H9 (cell line): ENCODE measurements around the gene PLCB1. TPM values are rescaled to one million over a fixed set of nuclear protein-coding genes. Genes with fewer than 3 reads are reported as not detected.

Experiments
- DNase-seq: peaks from one replicate; pipeline ENCODE4 v3.0.0-alpha.2; 2017
- H2AFZ ChIP-seq: one replicate; pipeline ENCODE4 v1.6.1; 2013; ENCODE audit warnings: mild to moderate bottlenecking, low read length, control low read depth, moderate library complexity
- H2AK5ac ChIP-seq: 2 replicates; pipeline ENCODE4 v1.6.1; 2013; ENCODE audit warnings: low read length, control low read depth, mixed read lengths; ENCODE audit not compliant: insufficient read length
- H2BK120ac ChIP-seq: one replicate; pipeline ENCODE4 v1.6.1; 2013; ENCODE audit warnings: low read depth, mild to moderate bottlenecking, low read length, control low read depth, inconsistent platforms; ENCODE audit not compliant: poor library complexity, severe bottlenecking
- H2BK12ac ChIP-seq: 2 replicates; pipeline ENCODE4 v1.6.1; 2013; ENCODE audit warnings: low read length, control low read depth, mixed read lengths, low read depth; ENCODE audit not compliant: insufficient read length
- H2BK15ac ChIP-seq: 2 replicates; pipeline ENCODE4 v1.6.1; 2013; ENCODE audit warnings: low read depth, low read length, control low read depth
- H2BK20ac ChIP-seq: one replicate; pipeline ENCODE4 v1.6.1; 2013; ENCODE audit warnings: low read depth, mild to moderate bottlenecking, low read length, control low read depth, inconsistent platforms; ENCODE audit not compliant: poor library complexity, severe bottlenecking
- H2BK5ac ChIP-seq: 2 replicates; pipeline ENCODE4 v1.6.1; 2013; ENCODE audit warnings: low read length, control low read depth, mixed read lengths; ENCODE audit not compliant: insufficient read length
- H3K14ac ChIP-seq: 2 replicates; pipeline ENCODE4 v1.6.1; 2013; ENCODE audit warnings: low read length, control low read depth; ENCODE audit not compliant: insufficient read depth
- H3K18ac ChIP-seq: 2 replicates; pipeline ENCODE4 v1.6.1; 2013; ENCODE audit warnings: low read depth, mild to moderate bottlenecking, mixed read lengths, low read length, control low read depth; ENCODE audit not compliant: insufficient read length
- H3K23ac ChIP-seq: 2 replicates; pipeline ENCODE4 v1.6.1; 2013; ENCODE audit warnings: low read length, control low read depth, mixed read lengths, low read depth; ENCODE audit not compliant: insufficient read length
- H3K23me2 ChIP-seq: 2 replicates; pipeline ENCODE4 v1.6.1; 2013; ENCODE audit warnings: low read depth, mild to moderate bottlenecking, mixed read lengths, low read length, control low read depth; ENCODE audit not compliant: insufficient read length, poor library complexity, severe bottlenecking
- H3K27ac ChIP-seq: 2 replicates; pipeline ENCODE4 v1.5.1; 2013; ENCODE audit warnings: low read length, control low read depth, mixed read lengths, low read depth; ENCODE audit not compliant: insufficient read length
- H3K27me3 ChIP-seq: 2 replicates; pipeline ENCODE4 v1.6.1; 2013; ENCODE audit warnings: low read length, control low read depth, inconsistent platforms; ENCODE audit not compliant: insufficient read depth
- H3K4ac ChIP-seq: 2 replicates; pipeline ENCODE4 v1.6.1; 2013; ENCODE audit warnings: low read depth, mild to moderate bottlenecking, control low read depth, inconsistent platforms, low read length, moderate library complexity
- H3K4me1 ChIP-seq: 2 replicates; pipeline ENCODE4 v1.6.1; 2013; ENCODE audit warnings: low read length, control low read depth, inconsistent platforms; ENCODE audit not compliant: insufficient read depth
- H3K4me2 ChIP-seq: 2 replicates; pipeline ENCODE4 v1.6.1; 2013; ENCODE audit warnings: low read length, control low read depth, mixed read lengths; ENCODE audit not compliant: insufficient read length, insufficient read depth
- H3K56ac ChIP-seq: 2 replicates; pipeline ENCODE4 v1.6.1; 2013; ENCODE audit warnings: low read depth, mild to moderate bottlenecking, mixed read lengths, low read length, control low read depth; ENCODE audit not compliant: insufficient read length
- H3K79me1 ChIP-seq: 2 replicates; pipeline ENCODE4 v1.6.1; 2013; ENCODE audit warnings: low read depth, mild to moderate bottlenecking, moderate library complexity, low read length, control low read depth, inconsistent platforms; ENCODE audit not compliant: insufficient read depth, poor library complexity, severe bottlenecking
- H3K79me2 ChIP-seq: 2 replicates; pipeline ENCODE4 v1.6.1; 2013; ENCODE audit warnings: low read length, control low read depth, inconsistent platforms; ENCODE audit not compliant: insufficient read depth
- H3K9ac ChIP-seq: 2 replicates; pipeline ENCODE4 v1.6.1; 2013; ENCODE audit warnings: low read length, control low read depth, mixed read lengths; ENCODE audit not compliant: insufficient read length; ENCODE audit errors: extremely low read depth
- H3K9me3 ChIP-seq: one replicate; pipeline ENCODE4 v1.6.1; 2013; ENCODE audit warnings: low read depth, low read length, inconsistent platforms; ENCODE audit not compliant: control insufficient read depth
- H3T11ph ChIP-seq: one replicate; pipeline ENCODE4 v1.6.1; 2013; ENCODE audit warnings: mild to moderate bottlenecking, low read length, control low read depth, inconsistent platforms
- H4K20me1 ChIP-seq: one replicate; pipeline ENCODE4 v1.6.1; 2013; ENCODE audit not compliant: control insufficient read depth, insufficient read length, insufficient read depth
- H4K5ac ChIP-seq: 2 replicates; pipeline ENCODE4 v1.6.1; 2013; ENCODE audit warnings: low read depth, mild to moderate bottlenecking, mixed read lengths, low read length, control low read depth; ENCODE audit not compliant: insufficient read length
- H4K8ac ChIP-seq: replicated peaks from 2 replicates; pipeline ENCODE4 v1.6.1; 2013; ENCODE audit warnings: low read length, control low read depth, mixed read lengths, low read depth; ENCODE audit not compliant: insufficient read length
- H4K91ac ChIP-seq: 2 replicates; pipeline ENCODE4 v1.6.1; 2013; ENCODE audit warnings: low read depth, mild to moderate bottlenecking, moderate library complexity, mixed read lengths, low read length, control low read depth; ENCODE audit not compliant: insufficient read length
- H3K27ac Mint-ChIP-seq, 3 experiments: 2 replicates in 2 of 3; 3 replicates in 1 of 3; pipeline ENCODE4 v1.8.0; 2020 to 2021; ENCODE audit warnings: mixed read lengths in 3 of 3, mild to moderate bottlenecking in 1 of 3, moderate library complexity in 1 of 3
- H3K27me3 Mint-ChIP-seq: 2 replicates; pipeline ENCODE4 v1.8.0; 2021; ENCODE audit warnings: low read depth, mild to moderate bottlenecking, moderate library complexity, mixed read lengths
- H3K36me3 Mint-ChIP-seq, 3 experiments: 2 replicates in 2 of 3; 3 replicates in 1 of 3; pipeline ENCODE4 v1.8.0; 2020 to 2021; ENCODE audit warnings: low read depth in 3 of 3, mixed read lengths in 3 of 3; ENCODE audit not compliant: insufficient read depth in 1 of 3
- H3K4me1 Mint-ChIP-seq, 2 experiments: 2 replicates each; pipeline ENCODE4 v1.8.0; 2020; ENCODE audit warnings: mixed read lengths in 2 of 2
- H3K4me3 Mint-ChIP-seq, 2 experiments: 2 replicates in 1 of 2; 3 replicates in 1 of 2; pipeline ENCODE4 v1.8.0; 2020 to 2021; ENCODE audit warnings: mild to moderate bottlenecking in 2 of 2, mixed read lengths in 2 of 2, moderate library complexity in 1 of 2
- H3K9me3 Mint-ChIP-seq, 2 experiments: 2 replicates in 1 of 2; 3 replicates in 1 of 2; pipeline ENCODE4 v1.8.0; 2020; ENCODE audit warnings: mild to moderate bottlenecking in 2 of 2, mixed read lengths in 2 of 2, moderate library complexity in 1 of 2
- CTCF ChIP-seq: fragments of 200-600 bp; sonication (generic); conservative IDR thresholded peaks from 3 replicates; pipeline ENCODE4 v1.8.0; 2021; ENCODE audit warnings: antibody characterized with exemption, mild to moderate bottlenecking
- WGBS: extraction: QIAGEN DNeasy Blood & Tissue Kit; methylation state at CpG from one replicate; pipeline ENCODE4 v1.1.7; 2013; ENCODE audit warnings: missing lambda C conversion rate, low lambda C conversion rate, mixed read lengths; ENCODE audit not compliant: insufficient read length; ENCODE audit errors: extremely low coverage; 5-methylcytosine and 5-hydroxymethylcytosine counted together
- total RNA-seq: library from RNA; stranded (reverse); gene quantifications from 2 replicates; pipeline ENCODE4 v1.2.1, GENCODE V29; 2021

Gene PLCB1
- total RNA-seq, 1 experiment from 2014 or later, result 11.5 TPM

DNA sequence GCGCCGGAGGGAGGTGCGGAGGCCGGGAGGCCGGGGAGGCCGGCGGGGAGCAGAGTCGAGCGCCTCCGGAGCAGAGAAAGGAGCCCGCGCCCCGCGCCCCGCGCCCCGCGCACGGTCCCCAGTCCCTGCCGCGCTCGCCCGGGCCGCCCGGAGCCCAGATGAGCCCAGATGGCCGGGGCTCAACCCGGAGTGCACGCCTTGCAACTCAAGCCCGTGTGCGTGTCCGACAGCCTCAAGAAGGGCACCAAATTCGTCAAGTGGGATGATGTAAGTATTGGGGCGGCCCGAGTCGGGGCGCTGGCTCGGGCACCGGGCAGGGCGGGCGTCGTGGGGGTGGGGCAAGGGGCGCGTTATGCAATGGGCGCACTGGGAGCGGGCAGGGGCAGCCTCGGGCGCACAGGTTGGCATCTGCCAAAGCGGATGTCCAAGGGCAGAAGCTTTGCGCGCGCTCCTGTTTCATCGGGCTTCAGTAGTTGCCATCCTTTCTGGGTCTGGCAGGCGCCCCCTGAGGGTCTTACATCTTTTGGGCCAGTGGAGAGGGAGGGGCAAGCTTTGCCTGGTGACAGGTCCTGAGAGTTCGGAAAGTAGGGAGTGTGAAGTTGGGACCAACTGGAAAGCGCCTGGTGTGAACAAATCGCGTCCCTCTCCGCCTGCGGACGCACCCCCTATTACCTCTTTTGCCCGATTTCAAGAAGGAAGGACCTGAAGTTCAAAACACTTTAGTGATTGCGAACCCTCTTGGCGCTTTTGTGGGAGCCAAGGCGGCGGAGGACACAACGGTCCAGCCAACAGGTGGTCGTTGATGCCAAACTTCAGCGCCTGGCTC is 631 bp downstream of the PLCB1 start:
- Histone ChIP-seq H2BK12ac (no peak overlapping the region), H2BK20ac (no peak overlapping the region), H3K4me1 (peaks cover 11% of the 10 kb centered on the region), H3K27ac (no peak overlapping the region), H3K4me2 (peak overlapping the region; percentile 87), H4K8ac (no peak overlapping the region), H3K9ac (no peak overlapping the region), H3K18ac (no peak overlapping the region), H3K27me3 (peaks cover 12% of the 10 kb centered on the region; the same call in 1 of the 2 replicates), H3K4ac (no peak overlapping the region), H3K9me3 (no peaks in the 10 kb centered on the region), H2BK15ac (no peak overlapping the region), H3T11ph (no peak overlapping the region), H3K79me1 (no peaks in the 10 kb centered on the region), H2AFZ (no peak overlapping the region), H4K20me1 (no peaks in the 10 kb centered on the region), H2AK5ac (no peak overlapping the region), H3K14ac (no peak overlapping the region), H3K79me2 (no peaks in the 10 kb centered on the region), H3K23me2 (peaks cover 10% of the 10 kb centered on the region), H2BK120ac (no peak overlapping the region), H4K91ac (no peak overlapping the region), H4K5ac (no peak overlapping the region), H3K23ac (no peak overlapping the region), H2BK5ac (no peak overlapping the region), H3K56ac (no peak overlapping the region)
- no peaks in the 10 kb centered on the region for H3K36me3 Mint-ChIP-seq
- peaks cover 0 to 4% of the 10 kb centered on the region in 2 experiments; a peak in 1 of 5 replicates for H3K9me3 Mint-ChIP-seq
- peaks cover 26 to 29% of the 10 kb centered on the region in 2 experiments for H3K4me1 Mint-ChIP-seq
- no CpG with 5 or more reads among the region's 68 CpGs for WGBS
- H3K27me3 Mint-ChIP-seq, result peaks cover 59% of the 10 kb centered on the region
- H3K4me3 Mint-ChIP-seq, result peak overlapping the region; percentile 59 to 87
- TF ChIP-seq CTCF, result no peak
- no peak overlapping the region for H3K27ac Mint-ChIP-seq
- DNase-seq, result peak; percentile 42
